HL-60/S4 (cell line): ENCODE measurements around the gene SPATA31E1.

ENCODE experiments used
- in situ Hi-C: fragments of 300-500 bp; cut with MboI; formaldehyde crosslinking; loops from 2 replicates; pipeline ENCODE4 v1.14.3; 2022; ENCODE audit warnings: low sequenced_read_pairs

The SPATA31E1 gene

GRCh38 chr9:87862536-87863268 lies 20.0 kb upstream of the SPATA31E1 start:
- in situ Hi-C loops = loop anchor here (25.0 kb wide), 1 partner anchor 100 kb away; the partner anchor contains the start of gene CDK20

- in situ Hi-C loops = loop anchor here (25.0 kb wide), 1 partner anchor 98 kb away; the partner anchor contains the start of gene CDK20
These were observed 18.7 kb upstream of the SPATA31E1 start for GRCh38 chr9:87863882-87864465.

GRCh38 chr9:87864915-87865314 lies 17.8 kb upstream of the SPATA31E1 start:
- in situ Hi-C loops = loop anchor here (25.0 kb wide), 1 partner anchor 97 kb away; the partner anchor contains the start of gene CDK20

GRCh38 chr9:87865626-87866025 lies 17.1 kb upstream of the SPATA31E1 start:
- in situ Hi-C loops = loop anchor here (25.0 kb wide), 1 partner anchor 97 kb away; the partner anchor contains the start of gene CDK20

- in situ Hi-C loops = loop anchor here (25.0 kb wide), 1 partner anchor 95 kb away; the partner anchor contains the start of gene CDK20
These were observed 15.3 kb upstream of the SPATA31E1 start for GRCh38 chr9:87867391-87867790.

- in situ Hi-C loops = loop anchor here (25.0 kb wide), 1 partner anchor 94 kb away; the partner anchor contains the start of gene CDK20
These were observed 14.5 kb upstream of the SPATA31E1 start for GRCh38 chr9:87868175-87868574.

- in situ Hi-C loops = loop anchor here (25.0 kb wide), 1 partner anchor 94 kb away; the partner anchor contains the start of gene CDK20
These were observed 14.0 kb upstream of the SPATA31E1 start for GRCh38 chr9:87868635-87869034.

GRCh38 chr9:87869082-87869481 lies 13.6 kb upstream of the SPATA31E1 start:
- in situ Hi-C loops = loop anchor here (25.0 kb wide), 1 partner anchor 93 kb away; the partner anchor contains the start of gene CDK20

- in situ Hi-C loops = loop anchor here (25.0 kb wide), 1 partner anchor 91 kb away; the partner anchor contains the start of gene CDK20
These were observed 11.1 kb upstream of the SPATA31E1 start for GRCh38 chr9:87871425-87872078.

- in situ Hi-C loops = loop anchor here (25.0 kb wide), 1 partner anchor 90 kb away; the partner anchor contains the start of gene CDK20
These were observed 10.5 kb upstream of the SPATA31E1 start for GRCh38 chr9:87872079-87872624.

- in situ Hi-C loops = loop anchor here (25.0 kb wide), 1 partner anchor 89 kb away; the partner anchor contains the start of gene CDK20
These were observed 8.9 kb upstream of the SPATA31E1 start for GRCh38 chr9:87873607-87874303.

- in situ Hi-C loops = loop anchor here (25.0 kb wide), 1 partner anchor 88 kb away; the partner anchor contains the start of gene CDK20
These were observed 8.4 kb upstream of the SPATA31E1 start for GRCh38 chr9:87874304-87874623.

GRCh38 chr9:87875060-87875459 lies 7.6 kb upstream of the SPATA31E1 start:
- in situ Hi-C loops = no loop called here

GRCh38 chr9:87875831-87876545 lies 6.7 kb upstream of the SPATA31E1 start:
- in situ Hi-C loops = no loop called here

GRCh38 chr9:87876708-87877107 lies 6.0 kb upstream of the SPATA31E1 start:
- in situ Hi-C loops = no loop called here

GRCh38 chr9:87878989-87879511 lies 3.6 kb upstream of the SPATA31E1 start:
- in situ Hi-C loops = no loop called here

- in situ Hi-C loops = no loop called here
These were observed 2.6 kb upstream of the SPATA31E1 start for GRCh38 chr9:87880116-87880515.

GRCh38 chr9:87880683-87881082 lies 2.0 kb upstream of the SPATA31E1 start:
- in situ Hi-C loops = no loop called here

GRCh38 chr9:87883274-87883673 lies 597 bp downstream of the SPATA31E1 start:
- in situ Hi-C loops = no loop called here
